H9 (cell line): ENCODE measurements around the gene SLC22A3. TPM values are rescaled to one million over a fixed set of nuclear protein-coding genes. Genes with fewer than 3 reads are reported as not detected.

Experiments used
- DNase-seq: peaks from one replicate; pipeline ENCODE4 v3.0.0-alpha.2; 2017
- H2AFZ ChIP-seq: one replicate; pipeline ENCODE4 v1.6.1; 2013; ENCODE audit warnings: mild to moderate bottlenecking, low read length, control low read depth, moderate library complexity
- H2AK5ac ChIP-seq: 2 replicates; pipeline ENCODE4 v1.6.1; 2013; ENCODE audit warnings: low read length, control low read depth, mixed read lengths; ENCODE audit not compliant: insufficient read length
- H2BK120ac ChIP-seq: one replicate; pipeline ENCODE4 v1.6.1; 2013; ENCODE audit warnings: low read depth, mild to moderate bottlenecking, low read length, control low read depth, inconsistent platforms; ENCODE audit not compliant: poor library complexity, severe bottlenecking
- H2BK12ac ChIP-seq: 2 replicates; pipeline ENCODE4 v1.6.1; 2013; ENCODE audit warnings: low read length, control low read depth, mixed read lengths, low read depth; ENCODE audit not compliant: insufficient read length
- H2BK15ac ChIP-seq: 2 replicates; pipeline ENCODE4 v1.6.1; 2013; ENCODE audit warnings: low read depth, low read length, control low read depth
- H2BK20ac ChIP-seq: one replicate; pipeline ENCODE4 v1.6.1; 2013; ENCODE audit warnings: low read depth, mild to moderate bottlenecking, low read length, control low read depth, inconsistent platforms; ENCODE audit not compliant: poor library complexity, severe bottlenecking
- H2BK5ac ChIP-seq: 2 replicates; pipeline ENCODE4 v1.6.1; 2013; ENCODE audit warnings: low read length, control low read depth, mixed read lengths; ENCODE audit not compliant: insufficient read length
- H3K14ac ChIP-seq: 2 replicates; pipeline ENCODE4 v1.6.1; 2013; ENCODE audit warnings: low read length, control low read depth; ENCODE audit not compliant: insufficient read depth
- H3K18ac ChIP-seq: 2 replicates; pipeline ENCODE4 v1.6.1; 2013; ENCODE audit warnings: low read depth, mild to moderate bottlenecking, mixed read lengths, low read length, control low read depth; ENCODE audit not compliant: insufficient read length
- H3K23ac ChIP-seq: 2 replicates; pipeline ENCODE4 v1.6.1; 2013; ENCODE audit warnings: low read length, control low read depth, mixed read lengths, low read depth; ENCODE audit not compliant: insufficient read length
- H3K23me2 ChIP-seq: 2 replicates; pipeline ENCODE4 v1.6.1; 2013; ENCODE audit warnings: low read depth, mild to moderate bottlenecking, mixed read lengths, low read length, control low read depth; ENCODE audit not compliant: insufficient read length, poor library complexity, severe bottlenecking
- H3K27ac ChIP-seq: 2 replicates; pipeline ENCODE4 v1.5.1; 2013; ENCODE audit warnings: low read length, control low read depth, mixed read lengths, low read depth; ENCODE audit not compliant: insufficient read length
- H3K27me3 ChIP-seq: 2 replicates; pipeline ENCODE4 v1.6.1; 2013; ENCODE audit warnings: low read length, control low read depth, inconsistent platforms; ENCODE audit not compliant: insufficient read depth
- H3K4ac ChIP-seq: 2 replicates; pipeline ENCODE4 v1.6.1; 2013; ENCODE audit warnings: low read depth, mild to moderate bottlenecking, control low read depth, inconsistent platforms, low read length, moderate library complexity
- H3K4me1 ChIP-seq: 2 replicates; pipeline ENCODE4 v1.6.1; 2013; ENCODE audit warnings: low read length, control low read depth, inconsistent platforms; ENCODE audit not compliant: insufficient read depth
- H3K4me2 ChIP-seq: 2 replicates; pipeline ENCODE4 v1.6.1; 2013; ENCODE audit warnings: low read length, control low read depth, mixed read lengths; ENCODE audit not compliant: insufficient read length, insufficient read depth
- H3K56ac ChIP-seq: 2 replicates; pipeline ENCODE4 v1.6.1; 2013; ENCODE audit warnings: low read depth, mild to moderate bottlenecking, mixed read lengths, low read length, control low read depth; ENCODE audit not compliant: insufficient read length
- H3K79me1 ChIP-seq: 2 replicates; pipeline ENCODE4 v1.6.1; 2013; ENCODE audit warnings: low read depth, mild to moderate bottlenecking, moderate library complexity, low read length, control low read depth, inconsistent platforms; ENCODE audit not compliant: insufficient read depth, poor library complexity, severe bottlenecking
- H3K79me2 ChIP-seq: 2 replicates; pipeline ENCODE4 v1.6.1; 2013; ENCODE audit warnings: low read length, control low read depth, inconsistent platforms; ENCODE audit not compliant: insufficient read depth
- H3K9ac ChIP-seq: 2 replicates; pipeline ENCODE4 v1.6.1; 2013; ENCODE audit warnings: low read length, control low read depth, mixed read lengths; ENCODE audit not compliant: insufficient read length; ENCODE audit errors: extremely low read depth
- H3K9me3 ChIP-seq: one replicate; pipeline ENCODE4 v1.6.1; 2013; ENCODE audit warnings: low read depth, low read length, inconsistent platforms; ENCODE audit not compliant: control insufficient read depth
- H3T11ph ChIP-seq: one replicate; pipeline ENCODE4 v1.6.1; 2013; ENCODE audit warnings: mild to moderate bottlenecking, low read length, control low read depth, inconsistent platforms
- H4K20me1 ChIP-seq: one replicate; pipeline ENCODE4 v1.6.1; 2013; ENCODE audit not compliant: control insufficient read depth, insufficient read length, insufficient read depth
- H4K5ac ChIP-seq: 2 replicates; pipeline ENCODE4 v1.6.1; 2013; ENCODE audit warnings: low read depth, mild to moderate bottlenecking, mixed read lengths, low read length, control low read depth; ENCODE audit not compliant: insufficient read length
- H4K8ac ChIP-seq: replicated peaks from 2 replicates; pipeline ENCODE4 v1.6.1; 2013; ENCODE audit warnings: low read length, control low read depth, mixed read lengths, low read depth; ENCODE audit not compliant: insufficient read length
- H4K91ac ChIP-seq: 2 replicates; pipeline ENCODE4 v1.6.1; 2013; ENCODE audit warnings: low read depth, mild to moderate bottlenecking, moderate library complexity, mixed read lengths, low read length, control low read depth; ENCODE audit not compliant: insufficient read length
- H3K27ac Mint-ChIP-seq, 3 experiments: 2 replicates in 2 of 3; 3 replicates in 1 of 3; pipeline ENCODE4 v1.8.0; 2020 to 2021; ENCODE audit warnings: mixed read lengths in 3 of 3, mild to moderate bottlenecking in 1 of 3, moderate library complexity in 1 of 3
- H3K27me3 Mint-ChIP-seq: 2 replicates; pipeline ENCODE4 v1.8.0; 2021; ENCODE audit warnings: low read depth, mild to moderate bottlenecking, moderate library complexity, mixed read lengths
- H3K36me3 Mint-ChIP-seq, 3 experiments: 2 replicates in 2 of 3; 3 replicates in 1 of 3; pipeline ENCODE4 v1.8.0; 2020 to 2021; ENCODE audit warnings: low read depth in 3 of 3, mixed read lengths in 3 of 3; ENCODE audit not compliant: insufficient read depth in 1 of 3
- H3K4me1 Mint-ChIP-seq, 2 experiments: 2 replicates each; pipeline ENCODE4 v1.8.0; 2020; ENCODE audit warnings: mixed read lengths in 2 of 2
- H3K4me3 Mint-ChIP-seq, 2 experiments: 2 replicates in 1 of 2; 3 replicates in 1 of 2; pipeline ENCODE4 v1.8.0; 2020 to 2021; ENCODE audit warnings: mild to moderate bottlenecking in 2 of 2, mixed read lengths in 2 of 2, moderate library complexity in 1 of 2
- H3K9me3 Mint-ChIP-seq, 2 experiments: 2 replicates in 1 of 2; 3 replicates in 1 of 2; pipeline ENCODE4 v1.8.0; 2020; ENCODE audit warnings: mild to moderate bottlenecking in 2 of 2, mixed read lengths in 2 of 2, moderate library complexity in 1 of 2
- WGBS: extraction: QIAGEN DNeasy Blood & Tissue Kit; methylation state at CpG from one replicate; pipeline ENCODE4 v1.1.7; 2013; ENCODE audit warnings: missing lambda C conversion rate, low lambda C conversion rate, mixed read lengths; ENCODE audit not compliant: insufficient read length; ENCODE audit errors: extremely low coverage; 5-methylcytosine and 5-hydroxymethylcytosine counted together
- total RNA-seq: library from RNA; stranded (reverse); gene quantifications from 2 replicates; pipeline ENCODE4 v1.2.1, GENCODE V29; 2021
- TF ChIP-seq, protein P1 (sequence below): fragments of 200-600 bp; sonication (generic); conservative IDR thresholded peaks from 3 replicates; pipeline ENCODE4 v1.8.0; 2021; ENCODE audit warnings: antibody characterized with exemption, mild to moderate bottlenecking

The SLC22A3 gene
- total RNA-seq, 1 experiment from 2014 or later: 2.7 TPM

DNA sequence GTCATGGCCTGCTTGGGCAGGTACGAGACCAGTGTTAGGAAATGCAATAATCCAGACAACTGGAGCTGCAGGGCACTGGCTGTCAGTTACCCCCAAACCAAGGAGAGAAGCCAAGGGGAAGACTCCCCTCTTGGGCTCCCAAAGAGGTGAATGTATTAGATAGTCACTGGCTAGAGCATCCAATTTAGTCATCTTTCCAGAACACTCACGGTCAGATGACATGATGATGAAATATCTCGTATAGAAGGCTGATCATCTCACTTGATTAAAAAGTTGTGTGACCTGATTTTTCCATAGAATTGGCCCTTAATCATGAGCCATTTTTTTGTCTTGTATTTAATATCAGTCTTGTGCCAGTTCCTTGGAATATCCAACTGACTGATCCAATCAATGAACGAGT, 40.7 kb downstream of the SLC22A3 start:
- no peaks in the 10 kb centered on the region for H3K27me3 ChIP-seq
- H3K27ac ChIP-seq: no peak overlapping the region
- no peak overlapping the region for H2AK5ac ChIP-seq
- no peak overlapping the region for H2BK20ac ChIP-seq
- H3T11ph ChIP-seq: no peak overlapping the region
- no peak overlapping the region for H3K14ac ChIP-seq
- H3K79me2 ChIP-seq: no peaks in the 10 kb centered on the region
- no peak overlapping the region for H2BK120ac ChIP-seq
- H3K4me2 ChIP-seq: no peak overlapping the region
- TF ChIP-seq, protein P1, sequence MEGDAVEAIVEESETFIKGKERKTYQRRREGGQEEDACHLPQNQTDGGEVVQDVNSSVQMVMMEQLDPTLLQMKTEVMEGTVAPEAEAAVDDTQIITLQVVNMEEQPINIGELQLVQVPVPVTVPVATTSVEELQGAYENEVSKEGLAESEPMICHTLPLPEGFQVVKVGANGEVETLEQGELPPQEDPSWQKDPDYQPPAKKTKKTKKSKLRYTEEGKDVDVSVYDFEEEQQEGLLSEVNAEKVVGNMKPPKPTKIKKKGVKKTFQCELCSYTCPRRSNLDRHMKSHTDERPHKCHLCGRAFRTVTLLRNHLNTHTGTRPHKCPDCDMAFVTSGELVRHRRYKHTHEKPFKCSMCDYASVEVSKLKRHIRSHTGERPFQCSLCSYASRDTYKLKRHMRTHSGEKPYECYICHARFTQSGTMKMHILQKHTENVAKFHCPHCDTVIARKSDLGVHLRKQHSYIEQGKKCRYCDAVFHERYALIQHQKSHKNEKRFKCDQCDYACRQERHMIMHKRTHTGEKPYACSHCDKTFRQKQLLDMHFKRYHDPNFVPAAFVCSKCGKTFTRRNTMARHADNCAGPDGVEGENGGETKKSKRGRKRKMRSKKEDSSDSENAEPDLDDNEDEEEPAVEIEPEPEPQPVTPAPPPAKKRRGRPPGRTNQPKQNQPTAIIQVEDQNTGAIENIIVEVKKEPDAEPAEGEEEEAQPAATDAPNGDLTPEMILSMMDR: no peak
- no peak overlapping the region for H3K23ac ChIP-seq
- no peak overlapping the region for H3K27ac Mint-ChIP-seq
- no peak overlapping the region for H4K8ac ChIP-seq
- H4K91ac ChIP-seq: no peak overlapping the region
- no peak overlapping the region for H3K4me3 Mint-ChIP-seq
- no peaks in the 10 kb centered on the region; the same call in 1 of the 2 replicates for H3K4me1 ChIP-seq
- H3K9me3 Mint-ChIP-seq: peaks cover 0 to 4% of the 10 kb centered on the region in 2 experiments; a peak in 1 of 5 replicates
- H4K20me1 ChIP-seq: no peaks in the 10 kb centered on the region
- H3K79me1 ChIP-seq: no peaks in the 10 kb centered on the region
- H3K36me3 Mint-ChIP-seq: peaks cover 0 to 5% (median 2%) of the 10 kb centered on the region in 3 experiments; a peak in 3 of 7 replicates
- no peak overlapping the region for H4K5ac ChIP-seq
- H3K4me1 Mint-ChIP-seq: peaks cover under 1 to 5% of the 10 kb centered on the region in 2 experiments
- H3K27me3 Mint-ChIP-seq: no peaks in the 10 kb centered on the region
- no peaks in the 10 kb centered on the region for H3K9me3 ChIP-seq
- WGBS: no CpG with 5 or more reads among the region's 4 CpGs
- no peak overlapping the region for H2AFZ ChIP-seq
- DNase-seq: no peak
- no peaks in the 10 kb centered on the region for H3K23me2 ChIP-seq
- H2BK15ac ChIP-seq: no peak overlapping the region
- no peak overlapping the region for H3K4ac ChIP-seq
- H3K18ac ChIP-seq: no peak overlapping the region
- no peak overlapping the region for H2BK5ac ChIP-seq
- no peak overlapping the region for H2BK12ac ChIP-seq
- H3K56ac ChIP-seq: no peak overlapping the region
- no peak overlapping the region for H3K9ac ChIP-seq
